Prostate gland (tissue), 2 donors: ENCODE measurements around the gene DOCK10. TPM values are rescaled to one million over a fixed set of nuclear protein-coding genes. Genes with fewer than 3 reads are reported as not detected.
"Not testable (repeated sequence)": the region's sequence is repeated elsewhere in the genome, so short reads cannot be mapped to it uniquely, and the experiment has no call there.

ENCODE experiments used
- DNase-seq: peaks from one replicate; pipeline ENCODE4 v3.0.0-alpha.2; 2019; ENCODE audit warnings: low spot score
- H3K27ac ChIP-seq, 2 donors: fragments of 200-600 bp; sonication (generic); 2 replicates each; pipeline ENCODE4 v1.5.1; 2017 to 2019
- H3K27me3 ChIP-seq: fragments of 200-600 bp; sonication (generic); replicated peaks from 2 replicates; pipeline ENCODE4 v1.5.1; 2019; ENCODE audit not compliant: insufficient read depth
- H3K36me3 ChIP-seq, 2 donors: fragments of 200-600 bp; sonication (generic); 1 replicate in 1 of 2; 2 replicates in 1 of 2; pipeline versions ENCODE4 v1.5.1 to v1.8.1; 2017 to 2019
- H3K4me1 ChIP-seq: fragments of 200-600 bp; sonication (generic); replicated peaks from 2 replicates; pipeline ENCODE4 v1.5.1; 2019
- H3K4me3 ChIP-seq, 2 donors: fragments of 200-600 bp; sonication (generic); 2 replicates each; pipeline ENCODE4 v1.5.1; 2017 to 2019
- H3K9me3 ChIP-seq: fragments of 200-600 bp; sonication (generic); 2 replicates; pipeline ENCODE4 v1.5.1; 2017
- POLR2A ChIP-seq: fragments of 450-650 bp; IDR thresholded peaks from one replicate; pipeline ENCODE4 v1.6.1; 2016; ENCODE audit warnings: antibody characterized with exemption, mild to moderate bottlenecking
- POLR2AphosphoS5 ChIP-seq: sonication (generic); formaldehyde crosslinking; IDR thresholded peaks from one replicate; pipeline ENCODE4 v1.6.1; 2017; ENCODE audit warnings: antibody characterized with exemption
- WGBS: methylation state at CpG from one replicate; pipeline ENCODE4 v1.1.5; 2018; 5-methylcytosine and 5-hydroxymethylcytosine counted together
- intact Hi-C: fragments of 100-400 bp; cut with DNase I; formaldehyde crosslinking; loops from one replicate; pipeline ENCODE4 v1.14.2; 2022
- total RNA-seq, 2 donors: library from RNA; depleted of rRNA; stranded (reverse); fragments of >200 nt; gene quantifications; one replicate each; pipeline ENCODE4 v1.1.0, GENCODE V29; 2016
- TF ChIP-seq, protein P1 (sequence below), 4 experiments: fragments of 200-600 bp in 2 of 4; fragments of 450-650 bp in 2 of 4; sonication (generic) in 2 of 4; IDR thresholded peaks; 1 replicate in 3 of 4; 2 replicates in 1 of 4; pipeline ENCODE4 v1.5.1; 2016 to 2019; ENCODE audit warnings: antibody characterized with exemption in 4 of 4, mild to moderate bottlenecking in 2 of 4, moderate library complexity in 2 of 4

DOCK10 gene
- total RNA-seq, 2 donors from 2014 or later, result 4.8 to 6.2 TPM

- H3K4me1 ChIP-seq, result no peaks in the 10 kb centered on the region
- intact Hi-C loops, result no loop called here
- H3K36me3 ChIP-seq, result no peaks in the 10 kb centered on the region
- WGBS, result 88% methylated on average over 8 of the region's 8 CpGs
- H3K27ac ChIP-seq, result no peak overlapping the region
- H3K4me3 ChIP-seq, result no peak overlapping the region
- no peaks in the 10 kb centered on the region for H3K9me3 ChIP-seq
- TF ChIP-seq POLR2AphosphoS5 (no peak), POLR2A (no peak)
- TF ChIP-seq, protein P1, sequence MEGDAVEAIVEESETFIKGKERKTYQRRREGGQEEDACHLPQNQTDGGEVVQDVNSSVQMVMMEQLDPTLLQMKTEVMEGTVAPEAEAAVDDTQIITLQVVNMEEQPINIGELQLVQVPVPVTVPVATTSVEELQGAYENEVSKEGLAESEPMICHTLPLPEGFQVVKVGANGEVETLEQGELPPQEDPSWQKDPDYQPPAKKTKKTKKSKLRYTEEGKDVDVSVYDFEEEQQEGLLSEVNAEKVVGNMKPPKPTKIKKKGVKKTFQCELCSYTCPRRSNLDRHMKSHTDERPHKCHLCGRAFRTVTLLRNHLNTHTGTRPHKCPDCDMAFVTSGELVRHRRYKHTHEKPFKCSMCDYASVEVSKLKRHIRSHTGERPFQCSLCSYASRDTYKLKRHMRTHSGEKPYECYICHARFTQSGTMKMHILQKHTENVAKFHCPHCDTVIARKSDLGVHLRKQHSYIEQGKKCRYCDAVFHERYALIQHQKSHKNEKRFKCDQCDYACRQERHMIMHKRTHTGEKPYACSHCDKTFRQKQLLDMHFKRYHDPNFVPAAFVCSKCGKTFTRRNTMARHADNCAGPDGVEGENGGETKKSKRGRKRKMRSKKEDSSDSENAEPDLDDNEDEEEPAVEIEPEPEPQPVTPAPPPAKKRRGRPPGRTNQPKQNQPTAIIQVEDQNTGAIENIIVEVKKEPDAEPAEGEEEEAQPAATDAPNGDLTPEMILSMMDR (IDR thresholded peaks at IDR 0.05), result no peak
- no peaks in the 10 kb centered on the region for H3K27me3 ChIP-seq
- DNase-seq, result no peak
Measured at GRCh38 chr2:224919472-224920110, 122.7 kb downstream of the DOCK10 start.

- no peak for TF ChIP-seq POLR2AphosphoS5
- TF ChIP-seq, protein P1 (IDR thresholded peaks at IDR 0.05), result no peak
- intact Hi-C loops, result no loop called here
- Histone ChIP-seq H3K4me3 (no peak overlapping the region), H3K36me3 (no peaks in the 10 kb centered on the region), H3K27me3 (no peaks in the 10 kb centered on the region), H3K4me1 (no peaks in the 10 kb centered on the region), H3K27ac (no peak overlapping the region), H3K9me3 (no peaks in the 10 kb centered on the region)
- DNase-seq, result no peak
- 94% methylated on average over 4 of the region's 4 CpGs for WGBS
Measured at GRCh38 chr2:224918626-224919471, 123.4 kb downstream of the DOCK10 start.

DNA sequence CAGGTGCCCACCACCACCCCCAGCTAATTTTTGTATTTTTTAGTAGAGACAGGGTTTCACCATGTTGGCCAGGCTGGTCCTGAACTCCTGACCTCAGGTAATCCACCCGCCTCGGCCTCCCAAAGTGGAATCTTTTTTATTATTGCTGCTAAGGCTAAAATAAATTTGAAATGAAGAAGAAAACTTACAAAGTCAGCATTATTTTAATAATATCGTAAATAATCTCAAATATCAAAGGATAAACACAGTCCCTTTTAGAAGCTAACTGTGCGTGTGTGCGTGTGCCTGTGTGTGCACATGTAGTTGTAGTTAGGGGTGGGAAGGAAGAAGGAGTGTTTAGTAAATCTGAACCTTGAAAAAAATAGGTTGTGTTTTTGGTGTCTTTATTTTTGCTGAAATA, 125.0 kb downstream of the DOCK10 start:
- H3K9me3 ChIP-seq, H3K27ac ChIP-seq, H3K36me3 ChIP-seq, H3K4me3 ChIP-seq, intact Hi-C loops, H3K4me1 ChIP-seq, H3K27me3 ChIP-seq, DNase-seq: not testable (repeated sequence)
- 90% methylated on average over 5 of the region's 5 CpGs for WGBS

DNA sequence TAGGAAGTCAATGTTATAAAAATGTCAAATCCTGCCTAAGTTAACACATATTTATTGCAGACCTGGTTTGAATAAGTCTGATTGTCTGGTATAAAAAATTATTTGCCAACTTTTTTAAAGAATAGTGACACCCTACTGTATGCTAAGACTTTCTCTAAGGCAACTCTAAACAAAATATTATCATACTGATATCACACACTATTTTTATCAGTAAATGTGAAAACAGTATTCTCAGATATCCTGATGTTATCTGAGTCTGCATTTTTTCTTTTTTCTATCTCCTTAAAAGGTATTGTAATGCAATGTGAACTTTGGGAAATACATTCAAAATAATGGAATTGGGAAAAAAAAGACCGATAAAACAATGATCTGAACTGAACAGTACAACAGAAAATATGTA, 127.1 kb downstream of the DOCK10 start:
- 94% methylated on average over 1 of the region's 1 CpG for WGBS
- H3K36me3 ChIP-seq, result no peaks in the 10 kb centered on the region
- TF ChIP-seq, protein P1 (IDR thresholded peaks at IDR 0.05), result no peak
- no peak for TF ChIP-seq POLR2AphosphoS5
- no peak for TF ChIP-seq POLR2A
- DNase-seq, result no peak
- peaks cover 2% of the 10 kb centered on the region for H3K4me1 ChIP-seq
- no peak overlapping the region for H3K4me3 ChIP-seq
- no peak overlapping the region for H3K27ac ChIP-seq
- no peaks in the 10 kb centered on the region for H3K9me3 ChIP-seq
- no peaks in the 10 kb centered on the region for H3K27me3 ChIP-seq
- intact Hi-C loops, result no loop called here

DNA sequence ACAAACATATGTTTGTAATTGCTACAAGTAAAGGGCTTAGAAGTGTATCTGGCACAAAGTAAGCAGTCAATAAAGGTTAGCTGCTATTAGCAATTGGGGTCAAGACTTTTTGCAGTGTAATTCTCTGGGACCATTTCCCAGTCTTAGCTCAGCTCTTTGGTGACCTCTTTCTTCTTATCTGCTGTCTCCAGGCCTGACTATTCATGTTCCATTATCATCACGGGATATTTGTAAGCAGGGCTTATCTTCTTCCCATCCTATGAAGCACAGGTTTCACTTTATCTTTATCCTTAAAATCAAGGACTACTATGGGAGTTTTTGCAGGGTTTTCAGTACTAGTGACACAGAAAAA, 131.7 kb downstream of the DOCK10 start:
- no peaks in the 10 kb centered on the region for H3K36me3 ChIP-seq
- 42% methylated on average over 1 of the region's 1 CpG for WGBS
- intact Hi-C loops, result no loop called here
- TF ChIP-seq POLR2AphosphoS5, result no peak
- TF ChIP-seq, protein P1 (IDR thresholded peaks at IDR 0.05), result no peak
- no peak for TF ChIP-seq POLR2A
- no peaks in the 10 kb centered on the region for H3K9me3 ChIP-seq
- H3K27ac ChIP-seq, result no peak overlapping the region
- DNase-seq, result no peak
- no peak overlapping the region for H3K4me3 ChIP-seq
- H3K27me3 ChIP-seq, result no peaks in the 10 kb centered on the region
- H3K4me1 ChIP-seq, result peaks cover 5% of the 10 kb centered on the region
